Transverse colon (tissue), 4 donors: Measurements from ENCODE around the gene SLC24A4.

Experiments
- POLR2A ChIP-seq: fragments of 450-650 bp; IDR thresholded peaks from one replicate; pipeline ENCODE4 v1.6.1; 2016; ENCODE audit warnings: antibody characterized with exemption, mild to moderate bottlenecking, moderate library complexity
- POLR2AphosphoS5 ChIP-seq, 3 donors: sonication (generic); formaldehyde crosslinking; IDR thresholded peaks; one replicate each; pipeline ENCODE4 v1.6.1; 2016; ENCODE audit warnings: antibody characterized with exemption in 3 of 3
- TF ChIP-seq, protein P1 (sequence below), 5 experiments: fragments of 200-600 bp in 3 of 5; fragments of 450-650 bp in 2 of 5; sonication (generic) in 3 of 5; IDR thresholded peaks; 1 replicate in 2 of 5; 2 replicates in 3 of 5; pipeline ENCODE4 v1.5.1; 2016 to 2017; ENCODE audit warnings: antibody characterized with exemption in 5 of 5, inconsistent platforms in 3 of 5, mild to moderate bottlenecking in 2 of 5, moderate library complexity in 1 of 5

DNA sequence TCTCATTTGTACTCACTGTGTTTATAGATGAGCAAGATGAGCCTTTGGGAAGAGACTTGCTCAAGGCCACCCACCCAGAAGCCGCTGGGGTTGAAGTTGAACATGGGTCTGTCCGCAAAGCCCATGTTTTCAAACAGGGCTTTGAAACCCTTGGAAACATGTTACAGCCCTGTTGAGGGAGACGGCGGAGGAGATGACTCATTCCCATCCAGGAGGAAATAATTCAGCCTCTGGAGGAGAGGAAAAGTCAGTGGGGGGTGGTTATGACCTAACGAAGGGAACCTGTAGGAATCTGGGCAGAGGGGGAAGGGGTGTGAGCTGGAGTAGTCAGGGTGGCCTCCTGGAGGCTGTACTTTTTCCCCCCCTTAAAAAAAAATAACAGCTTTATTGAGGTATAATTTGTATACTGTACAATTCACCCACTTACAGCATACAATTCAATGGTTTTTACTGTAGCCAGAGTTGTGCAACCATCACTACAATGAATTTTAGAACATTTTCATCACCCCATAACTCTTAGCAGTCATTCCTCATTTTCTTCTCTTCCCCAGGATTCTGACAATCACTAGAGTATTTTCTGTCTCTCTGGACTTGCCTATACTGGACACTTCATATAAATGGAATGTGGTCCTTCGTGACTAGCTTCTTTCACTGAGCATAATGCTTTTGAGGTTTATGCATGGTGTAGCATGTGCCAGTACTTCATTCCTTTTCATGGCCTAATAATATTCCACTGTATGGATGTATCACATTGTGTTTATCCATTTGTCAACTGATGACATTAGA lies 188.7 kb downstream of the SLC24A4 start:
- TF ChIP-seq, protein P1, sequence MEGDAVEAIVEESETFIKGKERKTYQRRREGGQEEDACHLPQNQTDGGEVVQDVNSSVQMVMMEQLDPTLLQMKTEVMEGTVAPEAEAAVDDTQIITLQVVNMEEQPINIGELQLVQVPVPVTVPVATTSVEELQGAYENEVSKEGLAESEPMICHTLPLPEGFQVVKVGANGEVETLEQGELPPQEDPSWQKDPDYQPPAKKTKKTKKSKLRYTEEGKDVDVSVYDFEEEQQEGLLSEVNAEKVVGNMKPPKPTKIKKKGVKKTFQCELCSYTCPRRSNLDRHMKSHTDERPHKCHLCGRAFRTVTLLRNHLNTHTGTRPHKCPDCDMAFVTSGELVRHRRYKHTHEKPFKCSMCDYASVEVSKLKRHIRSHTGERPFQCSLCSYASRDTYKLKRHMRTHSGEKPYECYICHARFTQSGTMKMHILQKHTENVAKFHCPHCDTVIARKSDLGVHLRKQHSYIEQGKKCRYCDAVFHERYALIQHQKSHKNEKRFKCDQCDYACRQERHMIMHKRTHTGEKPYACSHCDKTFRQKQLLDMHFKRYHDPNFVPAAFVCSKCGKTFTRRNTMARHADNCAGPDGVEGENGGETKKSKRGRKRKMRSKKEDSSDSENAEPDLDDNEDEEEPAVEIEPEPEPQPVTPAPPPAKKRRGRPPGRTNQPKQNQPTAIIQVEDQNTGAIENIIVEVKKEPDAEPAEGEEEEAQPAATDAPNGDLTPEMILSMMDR (IDR thresholded peaks at IDR 0.05): no peak
- TF ChIP-seq POLR2A: no peak
- TF ChIP-seq POLR2AphosphoS5 (IDR thresholded peaks at IDR 0.05): peak in 2 of 3 donors; percentile 12 to 33
